PC-3 (cell line): ENCODE measurements around the gene TNFRSF4. TPM values are rescaled to one million over a fixed set of nuclear protein-coding genes. Genes with fewer than 3 reads are reported as not detected.

ENCODE experiments used
- ATAC-seq: fragments of 200-7000 bp; cut with Tn5 transposase; 2 replicates; pipeline ENCODE4 v1.9.1; 2020; ENCODE audit warnings: mild to moderate bottlenecking, moderate library complexity
- BruUV-seq: library from RNA; stranded (reverse); fragments of 400-500 nt; replicated peaks from 2 replicates; lab custom pipeline; 2021; lab: Mats Ljungman, UMichigan
- CTCF ChIA-PET: fragments of 300-600 bp; sonication (Branson Sonifier 250); formaldehyde crosslinking; loops from one replicate; lab custom pipeline; 2022; ENCODE audit warnings: antibody characterized with exemption; lab: Charles Lee
- POLR2A ChIA-PET: fragments of 300-600 bp; sonication (Branson Sonifier 250); formaldehyde crosslinking; loops from one replicate; lab custom pipeline; 2022; ENCODE audit warnings: antibody characterized with exemption; ENCODE audit not compliant: unreplicated experiment; lab: Charles Lee
- DNase-seq: peaks from one replicate; pipeline ENCODE4 v3.0.0-alpha.2; 2015
- H2AFZ ChIP-seq: fragments of 300-600 bp; sonication (generic); 2 replicates; pipeline ENCODE4 v1.6.0; 2016; ENCODE audit warnings: antibody characterized with exemption, low read length
- H3F3A ChIP-seq: fragments of 300-600 bp; sonication (generic); one replicate; pipeline ENCODE4 v1.6.0; 2017; ENCODE audit warnings: antibody characterized with exemption, low read length, control low read depth, mild to moderate bottlenecking; ENCODE audit not compliant: unreplicated experiment
- H3K27ac ChIP-seq: fragments of 300-600 bp; sonication (generic); 2 replicates; pipeline ENCODE4 v1.5.1; 2016; ENCODE audit warnings: mild to moderate bottlenecking, low read length
- H3K27me3 ChIP-seq: fragments of 300-600 bp; sonication (generic); 2 replicates; pipeline ENCODE4 v1.6.1; 2016; ENCODE audit warnings: low read length, mixed read lengths
- H3K36me3 ChIP-seq: fragments of 300-600 bp; sonication (generic); 2 replicates; pipeline ENCODE4 v1.6.1; 2016; ENCODE audit warnings: low read depth, mixed run types, low read length, mixed read lengths
- H3K4me1 ChIP-seq: fragments of 300-600 bp; sonication (generic); 2 replicates; pipeline ENCODE4 v1.5.1; 2016; ENCODE audit warnings: low read length; ENCODE audit not compliant: insufficient read depth
- H3K4me2 ChIP-seq: fragments of 300-600 bp; sonication (generic); 2 replicates; pipeline ENCODE4 v1.6.0; 2016; ENCODE audit warnings: low read length
- H3K4me3 ChIP-seq: fragments of 300-600 bp; sonication (generic); 2 replicates; pipeline ENCODE4 v1.5.1; 2016; ENCODE audit warnings: mild to moderate bottlenecking, low read length, mixed read lengths
- H3K79me2 ChIP-seq: fragments of 300-600 bp; sonication (generic); 2 replicates; pipeline ENCODE4 v1.6.1; 2017; ENCODE audit warnings: low read length, mixed read lengths
- H3K9ac ChIP-seq: fragments of 300-600 bp; sonication (generic); 2 replicates; pipeline ENCODE4 v1.6.0; 2016; ENCODE audit warnings: mild to moderate bottlenecking, low read length
- H3K9me2 ChIP-seq: fragments of 300-600 bp; sonication (generic); replicated peaks from 2 replicates; pipeline ENCODE4 v1.6.1; 2016; ENCODE audit warnings: mixed run types, low read length, mixed read lengths
- H3K9me3 ChIP-seq: fragments of 300-600 bp; sonication (generic); 2 replicates; pipeline ENCODE4 v1.6.1; 2016; ENCODE audit warnings: low read length, mixed read lengths
- H4K20me1 ChIP-seq: fragments of 300-600 bp; sonication (generic); 2 replicates; pipeline ENCODE4 v1.6.1; 2016; ENCODE audit warnings: low read length, mixed read lengths
- EZH2 ChIP-seq: fragments of 300-600 bp; sonication (generic); IDR thresholded peaks from one replicate; pipeline ENCODE4 v1.6.1; 2017; ENCODE audit warnings: antibody characterized with exemption, mild to moderate bottlenecking, low read length; ENCODE audit not compliant: unreplicated experiment
- EZH2phosphoT487 ChIP-seq: fragments of 300-600 bp; sonication (generic); IDR thresholded peaks from 2 replicates; pipeline ENCODE4 v1.6.1; 2018; ENCODE audit warnings: mild to moderate bottlenecking, antibody characterized with exemption, low read length, borderline replicate concordance
- intact Hi-C: fragments of 100-400 bp; cut with micrococcal nuclease; formaldehyde crosslinking; loops from 2 replicates; pipeline ENCODE4 v1.9.0; 2023
- total RNA-seq: library from RNA; depleted of rRNA; stranded (reverse); fragments of >200 nt; gene quantifications from 2 replicates; pipeline ENCODE4 v1.2.3, GENCODE V29; 2014
- TF ChIP-seq, protein P1 (sequence below): fragments of 300-600 bp; sonication (generic); conservative IDR thresholded peaks from 2 replicates; pipeline ENCODE4 v1.5.1; 2017; ENCODE audit warnings: antibody characterized with exemption, low read depth, mild to moderate bottlenecking, low read length

The TNFRSF4 gene
- total RNA-seq, 1 experiment from 2014 or later: 0.11 TPM

- no TSS peak for BruUV-seq
- peaks cover 68% of the 10 kb centered on the region for H3K79me2 ChIP-seq
- intact Hi-C loops: no loop called here
- H3F3A ChIP-seq: no peaks in the 10 kb centered on the region
- peaks cover 56% of the 10 kb centered on the region for H3K36me3 ChIP-seq
- no peak overlapping the region for H3K4me2 ChIP-seq
- TF ChIP-seq, protein P1, sequence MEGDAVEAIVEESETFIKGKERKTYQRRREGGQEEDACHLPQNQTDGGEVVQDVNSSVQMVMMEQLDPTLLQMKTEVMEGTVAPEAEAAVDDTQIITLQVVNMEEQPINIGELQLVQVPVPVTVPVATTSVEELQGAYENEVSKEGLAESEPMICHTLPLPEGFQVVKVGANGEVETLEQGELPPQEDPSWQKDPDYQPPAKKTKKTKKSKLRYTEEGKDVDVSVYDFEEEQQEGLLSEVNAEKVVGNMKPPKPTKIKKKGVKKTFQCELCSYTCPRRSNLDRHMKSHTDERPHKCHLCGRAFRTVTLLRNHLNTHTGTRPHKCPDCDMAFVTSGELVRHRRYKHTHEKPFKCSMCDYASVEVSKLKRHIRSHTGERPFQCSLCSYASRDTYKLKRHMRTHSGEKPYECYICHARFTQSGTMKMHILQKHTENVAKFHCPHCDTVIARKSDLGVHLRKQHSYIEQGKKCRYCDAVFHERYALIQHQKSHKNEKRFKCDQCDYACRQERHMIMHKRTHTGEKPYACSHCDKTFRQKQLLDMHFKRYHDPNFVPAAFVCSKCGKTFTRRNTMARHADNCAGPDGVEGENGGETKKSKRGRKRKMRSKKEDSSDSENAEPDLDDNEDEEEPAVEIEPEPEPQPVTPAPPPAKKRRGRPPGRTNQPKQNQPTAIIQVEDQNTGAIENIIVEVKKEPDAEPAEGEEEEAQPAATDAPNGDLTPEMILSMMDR: no peak
- no peak for TF ChIP-seq EZH2
- no peak for TF ChIP-seq EZH2phosphoT487
- no peak overlapping the region for H3K9ac ChIP-seq
- no peaks in the 10 kb centered on the region for H3K27me3 ChIP-seq
- CTCF ChIA-PET: no interaction called here
- H3K9me2 ChIP-seq: no peaks in the 10 kb centered on the region
- no peak for ATAC-seq
- no peak overlapping the region for H2AFZ ChIP-seq
- no peak overlapping the region for H3K4me3 ChIP-seq
- H3K27ac ChIP-seq: no peak overlapping the region
- H3K9me3 ChIP-seq: no peaks in the 10 kb centered on the region
- H3K4me1 ChIP-seq: peaks cover 35% of the 10 kb centered on the region
- POLR2A ChIA-PET: no interaction called here
- H4K20me1 ChIP-seq: no peaks in the 10 kb centered on the region
- DNase-seq: no peak
Measured at GRCh38 chr1:1262071-1262470, 48.1 kb upstream of the TNFRSF4 start.

DNA sequence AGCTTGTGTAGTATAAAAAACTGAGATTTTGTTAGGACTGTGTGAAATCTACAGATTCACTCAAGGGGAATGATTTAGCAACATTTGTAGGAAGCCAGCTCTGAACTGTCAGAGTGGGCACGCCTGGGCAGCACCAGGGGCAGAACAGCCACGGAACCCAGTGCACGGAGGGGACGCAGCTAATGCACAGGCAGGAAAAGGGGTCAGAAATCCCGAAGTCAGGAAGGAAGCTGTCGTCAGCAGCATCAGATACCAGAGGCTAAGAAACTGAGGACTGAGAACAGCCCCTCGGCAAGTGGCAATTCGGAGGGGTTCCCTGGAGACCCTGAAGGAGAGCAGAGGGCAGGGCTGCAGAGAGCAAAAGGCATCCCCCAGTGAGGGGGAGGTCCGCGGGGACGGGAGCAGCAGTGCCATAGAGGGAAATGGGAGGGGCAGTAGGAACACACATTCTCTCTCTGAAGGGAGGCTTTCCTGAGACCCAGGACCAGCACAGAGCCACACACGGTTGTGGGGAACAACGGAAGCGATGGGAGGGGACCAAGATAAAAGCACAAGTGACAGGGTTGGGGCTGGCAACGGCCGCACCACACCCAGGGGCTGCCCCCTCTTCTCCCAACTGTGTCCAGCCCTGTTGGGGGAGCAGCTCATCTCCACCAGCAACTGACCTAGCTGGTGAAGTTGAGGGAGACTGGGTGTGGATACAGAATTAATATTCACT lies 47.0 kb upstream of the TNFRSF4 start:
- Histone ChIP-seq H3K4me3 (no peak overlapping the region), H3K9me2 (no peaks in the 10 kb centered on the region), H3K79me2 (peaks cover 63% of the 10 kb centered on the region), H2AFZ (no peak overlapping the region), H3K9ac (no peak overlapping the region), H3K4me2 (no peak overlapping the region), H3K4me1 (peaks cover 32% of the 10 kb centered on the region), H3K9me3 (no peaks in the 10 kb centered on the region), H3K27ac (no peak overlapping the region), H3K27me3 (no peaks in the 10 kb centered on the region), H3K36me3 (peaks cover 61% of the 10 kb centered on the region), H4K20me1 (no peaks in the 10 kb centered on the region), H3F3A (no peaks in the 10 kb centered on the region)
- intact Hi-C loops: no loop called here
- BruUV-seq: no TSS peak
- ATAC-seq (no peak), DNase-seq (no peak)
- TF ChIP-seq EZH2phosphoT487 (no peak), EZH2 (no peak)
- TF ChIP-seq, protein P1: no peak
- CTCF ChIA-PET: interaction anchor here (0.7 kb wide), 1 partner anchor 246 kb away, joined by 7 read pairs; no protein-coding TSS in a partner anchor
- POLR2A ChIA-PET: no interaction called here

DNA sequence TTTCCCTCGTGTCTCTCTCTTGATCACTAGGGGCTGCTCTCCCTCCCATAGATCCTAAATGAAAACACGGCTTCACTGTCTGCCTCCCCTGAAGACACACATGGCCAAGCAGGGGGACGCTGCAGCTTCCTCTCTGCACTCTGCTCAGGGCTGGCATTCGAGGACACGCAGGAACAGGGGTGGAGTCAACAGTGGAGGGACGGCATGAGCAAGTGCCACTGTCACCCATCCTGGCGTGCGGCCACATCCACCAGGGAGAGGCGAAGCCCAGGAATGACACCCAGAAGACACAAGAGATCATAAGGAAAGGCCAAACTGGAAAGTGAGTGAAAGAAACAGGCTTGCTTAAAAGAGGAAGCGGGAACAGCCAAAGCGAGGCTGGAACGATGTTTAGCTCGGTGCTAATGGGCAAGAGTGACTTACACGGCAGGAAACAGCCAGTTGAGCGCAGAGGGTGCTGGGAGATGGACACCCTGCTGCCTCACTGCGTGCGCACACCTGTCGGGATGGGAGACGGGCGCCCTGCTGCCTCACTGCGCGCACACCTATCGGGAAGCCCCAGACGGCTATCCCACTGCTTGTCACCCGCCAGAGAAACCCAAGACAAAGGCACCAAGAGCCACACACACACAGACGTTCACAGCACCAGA lies 46.1 kb upstream of the TNFRSF4 start:
- Histone ChIP-seq H3F3A (no peaks in the 10 kb centered on the region), H2AFZ (no peak overlapping the region), H3K27ac (no peak overlapping the region), H3K4me1 (peaks cover 23% of the 10 kb centered on the region), H3K4me2 (no peak overlapping the region), H3K9ac (no peak overlapping the region), H4K20me1 (no peaks in the 10 kb centered on the region), H3K27me3 (no peaks in the 10 kb centered on the region), H3K36me3 (peaks cover 66% of the 10 kb centered on the region), H3K9me3 (no peaks in the 10 kb centered on the region), H3K4me3 (no peak overlapping the region), H3K79me2 (peaks cover 62% of the 10 kb centered on the region), H3K9me2 (no peaks in the 10 kb centered on the region)
- intact Hi-C loops: no loop called here
- no TSS peak for BruUV-seq
- TF ChIP-seq EZH2: no peak
- no peak for TF ChIP-seq EZH2phosphoT487
- TF ChIP-seq, protein P1: no peak
- CTCF ChIA-PET: no interaction called here
- POLR2A ChIA-PET: no interaction called here
- DNase-seq: no peak
- ATAC-seq: no peak
